ENCODE measurements around the gene ADAMTS10. TPM values are rescaled to one million over a fixed set of nuclear protein-coding genes. Genes with fewer than 3 reads are reported as not detected.
"Not testable (repeated sequence)": the region's sequence is repeated elsewhere in the genome, so short reads cannot be mapped to it uniquely, and the experiment has no call there.

ADAMTS10 gene
- total RNA-seq, 1 donor from 2014 or later, result 15.0 TPM

DNA sequence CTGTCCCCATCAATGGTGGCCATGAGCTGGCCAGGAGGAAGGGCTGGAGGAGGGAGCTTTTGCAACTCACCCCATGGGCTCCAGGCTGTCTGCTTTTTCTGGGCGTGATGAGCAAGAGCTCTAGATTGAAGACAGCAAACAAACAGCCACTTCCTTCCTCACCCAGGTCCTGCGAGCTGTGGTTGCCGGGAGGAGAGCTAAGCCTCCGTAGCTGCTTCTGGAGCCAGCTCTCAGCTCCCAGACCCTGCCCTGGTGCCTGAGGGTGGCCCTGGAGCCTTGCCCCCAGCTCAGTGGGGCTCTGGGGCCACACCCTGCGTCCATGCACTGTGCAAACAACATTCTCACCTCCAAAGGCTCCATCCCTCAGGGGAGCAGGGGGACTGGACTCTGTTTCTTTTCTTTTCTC, 39.5 kb downstream of the ADAMTS10 start:
- DNase-seq (ENCODE audit: low spot score), result peak; percentile 90
- intact Hi-C loops (cut with DNase I), result no loop called here

DNA sequence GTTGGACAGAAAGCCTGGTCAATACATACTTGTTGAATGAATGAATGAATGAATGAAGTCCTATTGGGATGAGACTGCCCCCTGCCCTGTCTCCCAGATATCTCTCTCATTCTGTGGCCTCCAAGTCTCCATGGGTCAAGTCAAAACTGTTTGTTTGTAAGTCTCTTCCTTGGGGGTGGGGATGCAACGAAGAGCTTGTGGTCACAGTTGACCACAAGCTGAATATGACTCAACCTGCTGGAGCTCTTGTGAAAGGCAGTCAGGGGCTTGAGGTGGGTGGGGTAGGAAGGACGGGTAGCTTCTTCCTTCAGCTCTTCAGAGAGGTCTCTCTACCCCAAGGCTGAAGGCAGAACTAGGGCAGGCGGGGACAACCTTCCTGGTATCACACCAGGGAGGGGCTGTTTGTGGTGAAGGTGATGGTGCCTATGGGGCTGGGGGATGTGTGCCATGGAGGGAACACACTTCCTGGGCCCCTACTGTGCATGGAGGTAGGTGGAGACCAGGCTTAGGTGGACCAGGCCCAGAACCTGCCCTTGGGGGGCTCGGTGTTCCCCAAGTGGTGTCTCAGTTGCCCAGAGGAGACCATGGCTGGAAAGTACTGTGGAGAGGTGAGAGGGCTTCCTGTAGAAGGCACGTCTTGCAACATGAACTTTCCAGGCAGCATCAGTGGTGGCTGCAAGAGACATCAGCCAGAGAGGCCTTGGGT, 41.3 kb downstream of the ADAMTS10 start:
- DNase-seq (ENCODE audit: low spot score), result peak; percentile 89
- intact Hi-C loops (cut with DNase I), result no loop called here

DNA sequence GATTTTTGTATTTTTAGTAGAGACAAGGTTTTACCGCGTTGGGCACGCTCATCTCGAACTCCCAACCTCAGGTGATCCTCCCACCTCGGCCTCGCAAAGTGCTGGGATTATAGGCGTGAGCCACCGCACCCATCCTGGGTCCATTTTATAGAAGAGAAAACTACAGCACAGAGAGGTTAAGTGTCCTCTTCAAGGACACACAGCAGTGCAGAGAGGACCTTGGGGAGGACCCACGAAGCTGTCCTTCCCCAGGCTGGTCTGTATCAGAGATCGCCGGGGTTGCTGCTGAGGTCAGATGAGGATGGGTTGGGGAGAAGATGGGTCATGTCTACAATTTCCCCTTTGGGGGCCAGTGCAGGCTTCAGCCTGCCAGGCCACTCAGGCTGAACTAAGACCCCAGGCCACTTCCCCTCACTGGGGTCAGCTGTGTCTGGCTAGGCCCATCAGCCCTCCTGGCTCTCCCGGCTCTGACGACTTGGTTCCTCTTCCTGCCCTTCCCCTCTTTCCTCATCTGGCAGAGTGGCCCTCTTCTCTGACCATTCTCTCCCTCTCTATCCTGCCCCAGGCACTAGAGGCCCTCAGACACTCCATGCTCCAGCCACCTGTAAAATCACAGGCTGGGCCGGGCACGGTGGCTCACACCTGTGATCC, 42.9 kb downstream of the ADAMTS10 start:
- intact Hi-C loops (cut with DNase I), result no loop called here
- DNase-seq (ENCODE audit: low spot score), result peak; percentile 87

DNA sequence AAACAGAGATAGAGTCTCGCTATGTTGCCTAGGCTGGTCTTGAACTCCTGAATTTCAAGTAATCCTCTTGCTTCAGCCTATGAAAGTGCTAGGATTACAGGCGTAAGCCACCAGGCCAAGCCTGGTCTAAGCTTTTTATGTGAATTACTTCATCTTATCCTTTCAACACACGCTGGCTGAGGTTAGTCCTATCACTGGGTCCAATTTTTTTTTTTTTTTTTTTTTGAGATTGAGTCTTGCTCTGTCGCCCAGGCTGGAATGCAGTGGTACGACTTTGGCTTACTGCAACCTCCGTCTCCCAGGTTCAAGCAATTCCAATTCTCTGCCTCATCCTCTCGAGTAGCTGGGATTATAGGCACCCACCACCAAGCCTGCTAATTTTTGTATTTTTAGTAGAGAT, 43.7 kb downstream of the ADAMTS10 start:
- DNase-seq (ENCODE audit: low spot score), result no peak
- intact Hi-C loops (cut with DNase I), result no loop called here

DNA sequence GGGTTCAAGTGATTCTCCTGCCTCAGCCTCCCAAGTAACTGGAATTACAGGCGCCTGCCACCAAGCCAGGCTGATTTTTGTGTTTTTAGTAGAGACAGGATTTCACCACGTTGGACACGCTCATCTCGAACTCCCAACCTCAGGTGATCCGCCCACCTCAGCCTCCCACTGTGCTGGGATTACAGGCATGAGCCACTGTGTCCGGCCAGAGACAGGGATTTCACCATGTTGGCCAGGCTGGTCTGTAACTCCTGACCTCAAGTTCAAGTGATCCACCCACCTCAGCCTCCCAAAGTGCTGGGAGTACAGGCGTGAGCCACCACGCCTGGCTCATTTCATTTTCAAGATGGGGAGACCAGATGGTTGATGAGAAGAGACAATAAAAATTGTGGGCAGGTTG, 45.6 kb downstream of the ADAMTS10 start:
- intact Hi-C loops (cut with DNase I); DNase-seq (ENCODE audit: low spot score): not testable (repeated sequence)

DNA sequence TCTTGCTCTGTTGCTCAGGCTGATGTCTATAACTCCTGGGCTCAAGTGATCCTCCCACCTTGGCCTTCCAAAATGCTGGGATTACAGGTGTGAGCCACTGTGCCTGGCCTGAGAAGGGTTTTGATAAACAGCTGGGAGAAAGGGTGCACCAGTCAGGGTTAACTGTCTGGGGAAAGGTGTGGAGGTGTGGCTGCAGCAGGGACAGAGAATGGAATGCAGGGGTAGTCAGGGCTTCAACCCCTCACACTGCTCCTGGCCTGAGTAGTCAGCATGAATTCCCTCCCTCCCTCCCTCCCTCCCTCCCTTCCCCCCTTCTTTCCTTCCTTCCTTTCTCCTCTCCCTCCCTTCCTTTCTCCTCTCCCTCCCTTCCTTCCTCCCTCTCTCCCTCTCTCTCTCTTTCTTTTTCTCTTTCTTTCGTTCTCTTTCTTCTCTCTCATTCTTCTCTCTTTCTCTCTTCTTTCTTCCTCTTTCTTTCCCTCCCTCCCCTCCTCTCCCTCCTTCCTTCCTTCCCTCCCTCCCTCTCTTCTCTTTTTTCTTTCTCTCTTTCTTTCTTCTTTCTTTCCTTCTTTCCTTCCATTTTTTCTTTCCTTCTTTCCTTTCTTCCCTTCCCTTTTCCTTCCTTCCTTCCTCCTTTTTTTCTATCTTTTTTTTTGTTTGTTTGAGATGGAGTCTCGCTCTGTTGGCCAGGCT, 49.3 kb downstream of the ADAMTS10 start:
- DNase-seq (ENCODE audit: low spot score), result no peak
- intact Hi-C loops (cut with DNase I), result no loop called here

DNA sequence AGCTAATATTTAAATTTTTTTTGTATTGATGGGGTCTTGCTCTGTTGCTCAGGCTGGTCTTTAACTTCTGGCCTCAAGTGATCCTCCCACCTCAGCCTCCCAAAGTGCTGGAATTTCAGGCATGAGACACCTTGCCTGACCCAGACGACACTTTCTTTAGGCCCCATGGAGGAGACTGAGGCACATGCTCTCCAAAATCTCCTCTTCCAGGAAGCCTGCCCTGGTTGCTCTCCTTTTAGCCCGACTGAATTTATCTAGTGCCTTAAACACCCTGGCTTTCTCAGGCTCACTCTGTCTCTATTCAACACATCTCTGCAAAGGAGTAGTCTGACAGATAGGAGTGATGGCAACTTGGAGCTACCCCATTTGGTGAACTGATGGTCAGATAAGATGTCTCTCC, 52.2 kb downstream of the ADAMTS10 start:
- DNase-seq (ENCODE audit: low spot score), result no peak
- intact Hi-C loops (cut with DNase I), result no loop called here

DNA sequence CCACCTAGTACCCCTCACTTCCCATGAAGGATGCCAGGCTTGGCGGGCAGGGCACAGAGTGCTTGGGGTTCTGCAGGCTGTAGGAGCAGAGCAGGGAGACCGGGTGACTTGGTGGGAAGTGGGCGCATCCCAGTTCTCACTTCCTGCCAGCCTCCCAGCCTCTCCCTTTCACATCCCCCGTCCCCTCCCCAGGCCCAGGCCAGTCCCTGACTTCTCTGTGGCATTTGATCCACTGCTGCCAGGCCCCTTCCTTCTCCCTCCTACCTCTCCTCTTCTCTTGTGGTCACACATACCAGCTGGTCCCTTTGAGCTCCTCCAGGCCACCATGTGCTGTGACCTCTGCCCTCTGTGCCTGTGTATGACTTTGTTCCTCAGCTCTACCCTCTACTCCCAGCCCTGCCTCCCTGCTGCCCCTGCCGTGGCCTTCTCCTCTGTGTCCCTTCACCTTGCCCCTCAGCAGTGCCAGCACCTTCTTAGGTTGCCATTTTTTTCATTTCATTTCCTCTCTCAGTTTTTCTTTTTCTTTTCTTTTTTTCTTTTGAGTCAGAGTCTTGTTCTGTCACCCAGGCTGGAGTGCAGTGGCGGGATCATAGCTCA, 52.8 kb downstream of the ADAMTS10 start:
- no peak for DNase-seq (ENCODE audit: low spot score)
- intact Hi-C loops (cut with DNase I), result no loop called here

DNA sequence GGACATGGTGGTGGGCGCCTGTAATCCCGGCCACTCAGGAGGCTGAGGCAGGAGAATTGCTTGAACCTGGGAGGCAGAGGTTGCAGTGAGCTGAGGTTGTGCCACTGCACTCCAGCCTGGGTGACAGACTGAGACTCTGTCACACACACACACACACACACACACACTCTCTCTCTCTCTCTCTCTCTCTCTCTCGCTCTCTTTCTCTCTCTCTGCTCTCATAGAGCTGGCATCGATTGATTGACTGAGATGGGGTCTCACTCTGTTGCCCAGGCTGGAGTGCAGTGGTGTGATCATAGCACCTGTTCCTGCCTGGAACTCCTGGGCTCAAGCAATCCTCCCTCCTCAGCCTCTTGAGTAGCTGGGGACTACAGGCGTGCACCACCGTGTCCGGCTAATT, 56.8 kb downstream of the ADAMTS10 start:
- DNase-seq (ENCODE audit: low spot score); intact Hi-C loops (cut with DNase I): not testable (repeated sequence)

DNA sequence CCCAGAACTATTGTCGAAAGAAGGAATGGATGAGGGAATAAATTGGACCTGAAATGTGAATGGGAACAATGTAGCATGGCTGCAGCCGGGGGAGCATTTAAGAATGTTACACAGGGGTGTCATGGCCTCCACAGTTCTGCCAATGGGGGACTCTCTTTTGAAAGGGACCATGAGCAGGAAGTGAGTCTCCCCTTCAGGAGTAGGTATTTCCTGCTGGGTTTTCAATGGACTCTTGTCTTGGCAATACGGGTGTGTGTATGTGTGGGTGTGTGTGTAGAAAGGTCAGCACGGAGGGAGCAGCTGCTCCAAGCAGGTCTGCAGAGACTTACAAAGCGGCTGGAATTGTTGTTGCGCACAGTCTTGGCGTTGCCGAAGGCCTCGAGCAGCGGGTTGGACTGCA, 57.7 kb downstream of the ADAMTS10 start:
- intact Hi-C loops (cut with DNase I), result no loop called here
- DNase-seq (ENCODE audit: low spot score), result no peak

DNA sequence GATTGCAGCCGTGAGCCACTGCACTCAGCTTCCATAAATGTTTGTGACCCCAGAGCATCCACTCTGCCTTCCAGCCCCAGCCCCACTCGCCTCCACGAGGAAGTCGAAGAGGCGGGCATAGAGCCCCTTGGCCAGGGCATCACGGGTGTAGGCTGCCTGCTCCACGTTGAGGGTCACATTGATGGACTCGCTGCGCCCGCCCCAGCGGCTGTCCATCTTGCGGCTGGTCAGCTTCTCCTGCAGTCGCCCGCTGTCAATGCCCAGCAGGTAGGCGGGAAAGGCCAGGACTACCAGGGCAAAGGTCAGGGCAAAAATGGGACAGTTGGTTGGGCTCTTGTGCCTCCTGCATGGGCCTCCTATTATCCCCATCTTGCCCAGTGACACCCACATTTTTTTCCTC, 60.4 kb downstream of the ADAMTS10 start:
- intact Hi-C loops (cut with DNase I), result no loop called here
- no peak for DNase-seq (ENCODE audit: low spot score)

DNA sequence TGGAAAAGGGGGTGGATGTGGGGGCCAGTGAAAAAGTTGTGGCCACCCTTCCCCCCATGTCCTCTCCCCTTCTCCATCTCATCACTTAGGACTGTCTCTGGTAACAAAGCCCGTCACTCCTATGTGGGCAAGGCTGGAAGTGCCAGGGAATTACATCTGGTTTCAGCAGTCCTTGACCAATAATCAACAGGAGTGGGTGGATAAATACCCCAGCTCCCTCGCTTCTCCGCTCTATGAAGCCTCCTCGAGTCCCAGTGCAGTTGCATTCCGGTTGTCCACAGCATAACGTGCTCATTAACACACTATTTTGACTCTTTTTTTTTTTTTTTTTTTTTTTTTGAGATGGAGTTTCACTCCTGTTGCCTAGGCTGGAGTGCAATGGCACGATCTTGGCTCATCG, 64.8 kb downstream of the ADAMTS10 start:
- no peak for DNase-seq (ENCODE audit: low spot score)
- intact Hi-C loops (cut with DNase I), result no loop called here

DNA sequence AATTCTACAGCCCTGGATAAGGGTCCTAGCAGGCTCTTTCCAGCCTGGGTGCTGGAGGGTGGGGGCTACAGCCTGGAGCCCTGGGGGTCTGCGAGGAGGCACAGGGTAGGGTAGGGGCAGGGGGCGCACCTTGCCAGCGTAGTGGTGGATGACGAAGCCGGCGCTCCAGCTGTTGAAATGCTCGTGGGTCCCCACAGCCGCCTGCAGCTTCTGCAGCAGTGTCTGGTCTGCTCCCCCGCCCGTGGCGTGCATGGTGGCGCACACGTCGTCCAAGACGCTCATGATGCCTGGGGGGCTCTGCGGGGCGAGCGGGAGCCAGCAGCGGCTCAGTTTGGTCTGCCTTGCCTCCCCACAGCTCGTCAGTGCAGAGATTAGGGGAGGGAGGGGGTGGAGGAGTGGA, 66.3 kb downstream of the ADAMTS10 start:
- intact Hi-C loops (cut with DNase I), result no loop called here
- no peak for DNase-seq (ENCODE audit: low spot score)

DNA sequence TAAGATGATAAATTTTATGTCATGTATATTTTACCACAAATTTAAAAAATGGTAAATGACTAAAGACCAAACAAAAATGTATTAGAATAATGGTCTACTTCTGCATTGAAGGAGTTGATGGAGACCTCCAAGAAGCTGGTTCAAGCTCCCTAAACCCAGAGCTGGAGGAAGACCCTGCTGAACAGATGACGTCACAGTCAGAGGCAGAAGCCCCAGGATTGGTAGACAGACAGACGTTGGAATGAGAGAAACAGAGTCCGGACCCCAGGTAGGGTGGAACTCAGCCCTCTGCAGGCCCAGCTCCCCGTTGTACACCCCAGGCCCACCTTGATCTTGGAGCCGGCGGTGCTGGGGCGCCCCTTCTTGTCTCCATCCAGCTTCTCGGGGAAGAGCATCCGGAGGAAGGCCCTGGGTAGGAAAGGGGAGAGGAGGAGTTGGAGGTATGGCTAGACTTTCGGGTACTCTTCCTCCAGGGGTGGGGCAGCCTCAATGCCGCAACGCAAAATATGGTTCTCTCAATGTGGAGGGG, 70.8 kb downstream of the ADAMTS10 start:
- intact Hi-C loops (cut with DNase I), result no loop called here
- no peak for DNase-seq (ENCODE audit: low spot score)

DNA sequence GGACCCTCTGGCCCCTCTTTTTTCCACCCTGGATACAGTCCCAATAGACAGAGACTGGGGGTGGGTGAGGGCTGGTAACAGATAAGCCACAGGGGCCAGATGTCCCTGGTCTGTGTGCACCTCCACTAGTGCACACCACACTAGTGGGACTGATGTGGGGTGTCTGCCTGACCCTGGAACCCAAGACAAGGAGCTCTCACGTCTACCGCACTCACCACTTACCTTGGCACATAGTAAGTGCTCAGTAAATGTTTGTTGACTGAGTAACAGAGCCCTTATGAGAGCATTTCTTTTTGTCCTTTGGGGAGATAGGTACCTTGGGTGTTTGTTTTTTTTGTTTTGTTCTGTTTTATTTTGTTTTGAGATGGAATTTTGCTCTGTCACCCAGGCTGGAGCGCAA, 73.4 kb downstream of the ADAMTS10 start:
- DNase-seq (ENCODE audit: low spot score), result no peak
- intact Hi-C loops (cut with DNase I), result no loop called here

DNA sequence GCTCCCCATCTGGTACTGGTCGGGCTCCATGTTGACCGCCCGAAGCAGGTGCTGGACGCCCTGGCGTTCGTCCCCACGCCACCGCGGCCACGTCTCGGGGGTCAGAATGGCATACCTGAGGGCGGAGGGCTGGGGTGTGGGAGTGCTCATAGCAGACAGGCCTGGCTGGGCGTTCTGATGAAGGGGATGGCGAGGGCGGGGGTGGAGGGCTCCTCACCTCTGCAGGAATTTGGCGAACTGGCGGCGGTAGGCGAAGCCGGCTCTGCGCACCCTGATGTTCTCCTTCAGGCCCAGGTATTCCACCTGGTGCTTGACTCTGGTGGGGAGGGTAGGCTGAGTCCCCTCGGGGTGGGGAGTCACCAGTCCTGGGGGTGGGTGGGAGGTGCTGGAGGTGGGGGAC, 74.2 kb downstream of the ADAMTS10 start:
- intact Hi-C loops (cut with DNase I), result no loop called here
- no peak for DNase-seq (ENCODE audit: low spot score)

DNA sequence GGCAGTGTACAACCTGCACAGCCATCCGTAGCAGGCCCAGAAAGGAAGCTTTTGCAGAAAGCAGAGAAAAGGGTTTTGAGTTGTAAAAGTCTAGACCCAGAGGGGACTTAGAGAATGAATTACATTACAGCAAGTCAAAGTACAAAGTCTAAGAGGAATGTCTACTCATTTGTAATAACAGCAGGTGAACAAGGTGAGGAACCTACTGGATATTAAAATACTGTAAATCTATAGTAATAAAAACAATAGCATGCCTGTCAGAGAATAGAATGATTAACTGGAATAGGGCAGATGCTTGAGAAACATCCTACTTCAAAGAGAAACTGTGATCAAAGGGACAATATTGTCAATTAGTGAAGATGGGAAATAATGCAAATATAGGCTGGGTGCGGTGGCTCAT, 78.3 kb downstream of the ADAMTS10 start:
- no peak for DNase-seq (ENCODE audit: low spot score)
- intact Hi-C loops (cut with DNase I), result no loop called here

DNA sequence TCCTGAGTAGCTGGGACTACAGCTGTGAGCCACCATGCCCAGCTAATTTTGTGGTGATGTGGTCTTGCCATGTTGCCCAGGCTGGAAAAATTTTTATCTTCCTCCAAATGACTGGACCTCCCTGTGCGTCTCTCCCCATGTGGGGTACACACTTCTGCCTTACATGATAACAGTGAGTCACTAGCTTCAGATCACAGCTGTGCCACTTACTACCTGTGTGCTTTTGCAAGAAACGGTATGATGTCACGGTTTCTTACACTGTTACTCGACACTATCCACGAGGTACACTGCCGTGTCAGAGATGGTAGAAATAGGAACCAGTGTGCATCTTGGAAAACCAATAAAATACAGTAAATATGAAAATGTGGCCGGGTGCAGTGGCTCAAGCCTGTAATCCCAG, 79.0 kb downstream of the ADAMTS10 start:
- intact Hi-C loops (cut with DNase I), result no loop called here
- DNase-seq (ENCODE audit: low spot score), result no peak
